HEK293 (cell line): ENCODE measurements around the gene DENND1C.
"Not testable (repeated sequence)": the region's sequence is repeated elsewhere in the genome, so short reads cannot be mapped to it uniquely, and the experiment has no call there.

Experiments used
- CTCF ChIA-PET: fragments of 350-600 bp; formaldehyde crosslinking; extraction: SDS; loops from one replicate; lab custom pipeline; 2021; ENCODE audit warnings: antibody characterized with exemption; lab: Yijun Ruan, JAX
- POLR2A ChIA-PET: fragments of 300-600 bp; formaldehyde crosslinking; extraction: SDS; loops from one replicate; lab custom pipeline; 2020; ENCODE audit warnings: antibody characterized with exemption, inconsistent platforms; lab: Yijun Ruan, JAX
- H3K27ac ChIP-seq: fragments of 200-500 bp; sonication (Bioruptor generic); 2 replicates; pipeline ENCODE4 v1.5.1; 2014; ENCODE audit warnings: low read depth, low read length, control low read depth, inconsistent platforms; ENCODE audit errors: extremely low read depth
- H3K36me3 ChIP-seq, 2 experiments: fragments of 200-500 bp in 1 of 2; sonication (Bioruptor generic) in 1 of 2; 1 replicate in 1 of 2; 2 replicates in 1 of 2; pipeline ENCODE4 v1.5.1; 2014 to 2017; ENCODE audit warnings: inconsistent platforms in 2 of 2, low read length in 2 of 2; ENCODE audit not compliant: control insufficient read depth in 2 of 2, insufficient read depth in 1 of 2
- H3K4me1 ChIP-seq: fragments of 200-500 bp; sonication (Bioruptor generic); 2 replicates; pipeline ENCODE4 v1.5.1; 2014; ENCODE audit warnings: mild to moderate bottlenecking, low read length, inconsistent platforms; ENCODE audit not compliant: control insufficient read depth, insufficient read depth
- H3K4me3 ChIP-seq: 2 replicates; pipeline ENCODE4 v1.5.1; 2011; ENCODE audit warnings: low read depth, mild to moderate bottlenecking, control low read depth, low read length, moderate library complexity
- H3K9me3 ChIP-seq: fragments of 200-500 bp; sonication (Bioruptor generic); 2 replicates; pipeline ENCODE4 v1.5.1; 2014; ENCODE audit warnings: low read depth, low read length, inconsistent platforms; ENCODE audit not compliant: control insufficient read depth, insufficient read depth
- GLIS1 ChIP-seq: fragments of 450-650 bp; formaldehyde crosslinking; IDR thresholded peaks from 2 replicates; pipeline ENCODE4 v1.5.1; 2016; ENCODE audit warnings: missing biosample characterization, missing genetic modification characterization
- HOXD13 ChIP-seq: sonication (generic); formaldehyde crosslinking; IDR thresholded peaks from 2 replicates; pipeline ENCODE4 v1.8.0; 2022; ENCODE audit warnings: missing genetic modification reagents, borderline replicate concordance
- IKZF3 ChIP-seq: fragments of 450-650 bp; IDR thresholded peaks from 2 replicates; pipeline ENCODE4 v1.5.0; 2018; ENCODE audit warnings: missing biosample characterization, mild to moderate bottlenecking, missing genetic modification characterization, moderate library complexity
- ZNF121 ChIP-seq: fragments of 450-650 bp; formaldehyde crosslinking; IDR thresholded peaks from 2 replicates; pipeline ENCODE4 v1.5.1; 2016; ENCODE audit warnings: missing biosample characterization, missing genetic modification characterization
- ZNF211 ChIP-seq: fragments of 450-650 bp; formaldehyde crosslinking; IDR thresholded peaks from 2 replicates; pipeline ENCODE4 v1.5.1; 2016; ENCODE audit warnings: low read depth, missing biosample characterization, missing genetic modification characterization
- ZNF223 ChIP-seq: fragments of 450-650 bp; formaldehyde crosslinking; IDR thresholded peaks from 2 replicates; pipeline ENCODE4 v1.5.1; 2016; ENCODE audit warnings: missing biosample characterization, missing genetic modification characterization
- ZNF239 ChIP-seq: fragments of 450-650 bp; formaldehyde crosslinking; IDR thresholded peaks from 2 replicates; pipeline ENCODE4 v1.5.1; 2016; ENCODE audit warnings: missing biosample characterization, missing genetic modification characterization
- ZNF335 ChIP-seq: fragments of 450-650 bp; formaldehyde crosslinking; conservative IDR thresholded peaks from 2 replicates; pipeline ENCODE4 v1.5.1; 2016; ENCODE audit warnings: missing biosample characterization, missing genetic modification characterization
- ZNF555 ChIP-seq: fragments of 450-650 bp; formaldehyde crosslinking; conservative IDR thresholded peaks from 2 replicates; pipeline ENCODE4 v1.5.1; 2017; ENCODE audit warnings: missing biosample characterization, mild to moderate bottlenecking, missing genetic modification characterization, inconsistent platforms
- ZNF777 ChIP-seq: fragments of 450-650 bp; formaldehyde crosslinking; IDR thresholded peaks from 2 replicates; pipeline ENCODE4 v1.5.1; 2017; ENCODE audit warnings: missing biosample characterization, missing genetic modification characterization, borderline replicate concordance
- TF ChIP-seq, protein P1 (sequence below): fragments of 450-650 bp; formaldehyde crosslinking; IDR thresholded peaks from 2 replicates; pipeline ENCODE4 v1.5.1; 2016; ENCODE audit warnings: missing biosample characterization, missing genetic modification characterization, borderline replicate concordance
- TF ChIP-seq, protein P2 (sequence below): fragments of 450-650 bp; formaldehyde crosslinking; IDR thresholded peaks from 2 replicates; pipeline ENCODE4 v1.5.1; 2016; ENCODE audit warnings: missing biosample characterization, missing genetic modification characterization
- TF ChIP-seq, protein P3 (sequence below): fragments of 450-650 bp; formaldehyde crosslinking; IDR thresholded peaks from 2 replicates; pipeline ENCODE4 v1.5.0; 2017; ENCODE audit warnings: missing biosample characterization, missing genetic modification characterization, borderline replicate concordance

The DENND1C gene

DNA sequence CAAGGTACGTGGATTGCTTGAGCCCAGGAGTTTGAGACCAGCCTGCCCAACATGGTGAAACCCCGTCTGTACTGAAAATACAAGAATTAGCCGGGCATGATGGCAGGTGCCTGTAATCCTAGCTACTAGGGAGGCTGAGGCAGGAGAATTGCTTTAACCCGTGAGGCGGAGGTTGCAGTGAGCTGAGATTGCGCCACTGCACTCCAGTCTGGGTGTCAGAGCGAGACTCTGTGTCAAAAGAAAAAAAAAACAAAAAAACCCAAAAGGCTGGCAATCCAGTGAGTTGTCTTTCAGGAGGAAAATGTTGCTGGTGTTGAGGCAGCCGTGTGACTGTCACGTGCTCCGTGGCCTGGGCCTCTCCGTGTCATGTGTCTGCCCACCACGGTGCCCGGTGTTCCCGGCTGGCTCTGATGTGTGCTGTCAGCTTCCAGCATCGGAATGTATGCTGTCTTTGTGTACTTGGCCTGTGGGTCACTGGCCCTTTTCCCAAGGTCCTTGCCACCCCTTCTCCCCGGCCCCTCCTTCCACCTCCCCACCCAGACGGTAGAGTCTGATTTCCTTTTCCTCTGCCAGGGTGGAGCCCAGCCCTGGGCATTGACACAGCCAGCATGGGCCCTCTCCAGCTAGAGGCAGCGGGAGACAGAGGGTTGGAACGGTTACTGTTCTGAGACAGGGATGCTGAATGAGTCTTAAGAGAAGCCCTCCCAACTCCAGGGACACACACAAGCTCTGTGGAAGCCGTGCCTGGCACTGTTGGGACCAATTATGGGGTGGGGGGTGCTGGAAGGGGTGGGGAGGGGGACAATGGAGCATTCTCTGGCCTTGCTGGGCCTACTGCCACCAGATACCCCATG lies 27.8 kb upstream of the DENND1C start:
- Histone ChIP-seq H3K9me3 (no peaks in the 10 kb centered on the region), H3K36me3 (no peaks in the 10 kb centered on the region), H3K4me3 (no peak overlapping the region), H3K27ac (no peak overlapping the region), H3K4me1 (no peaks in the 10 kb centered on the region)
- POLR2A ChIA-PET, result no interaction called here
- CTCF ChIA-PET, result interaction anchor here (1.1 kb wide), 1 partner anchor 354 kb away, joined by 3 read pairs; no protein-coding TSS in a partner anchor
- TF ChIP-seq, protein P1, sequence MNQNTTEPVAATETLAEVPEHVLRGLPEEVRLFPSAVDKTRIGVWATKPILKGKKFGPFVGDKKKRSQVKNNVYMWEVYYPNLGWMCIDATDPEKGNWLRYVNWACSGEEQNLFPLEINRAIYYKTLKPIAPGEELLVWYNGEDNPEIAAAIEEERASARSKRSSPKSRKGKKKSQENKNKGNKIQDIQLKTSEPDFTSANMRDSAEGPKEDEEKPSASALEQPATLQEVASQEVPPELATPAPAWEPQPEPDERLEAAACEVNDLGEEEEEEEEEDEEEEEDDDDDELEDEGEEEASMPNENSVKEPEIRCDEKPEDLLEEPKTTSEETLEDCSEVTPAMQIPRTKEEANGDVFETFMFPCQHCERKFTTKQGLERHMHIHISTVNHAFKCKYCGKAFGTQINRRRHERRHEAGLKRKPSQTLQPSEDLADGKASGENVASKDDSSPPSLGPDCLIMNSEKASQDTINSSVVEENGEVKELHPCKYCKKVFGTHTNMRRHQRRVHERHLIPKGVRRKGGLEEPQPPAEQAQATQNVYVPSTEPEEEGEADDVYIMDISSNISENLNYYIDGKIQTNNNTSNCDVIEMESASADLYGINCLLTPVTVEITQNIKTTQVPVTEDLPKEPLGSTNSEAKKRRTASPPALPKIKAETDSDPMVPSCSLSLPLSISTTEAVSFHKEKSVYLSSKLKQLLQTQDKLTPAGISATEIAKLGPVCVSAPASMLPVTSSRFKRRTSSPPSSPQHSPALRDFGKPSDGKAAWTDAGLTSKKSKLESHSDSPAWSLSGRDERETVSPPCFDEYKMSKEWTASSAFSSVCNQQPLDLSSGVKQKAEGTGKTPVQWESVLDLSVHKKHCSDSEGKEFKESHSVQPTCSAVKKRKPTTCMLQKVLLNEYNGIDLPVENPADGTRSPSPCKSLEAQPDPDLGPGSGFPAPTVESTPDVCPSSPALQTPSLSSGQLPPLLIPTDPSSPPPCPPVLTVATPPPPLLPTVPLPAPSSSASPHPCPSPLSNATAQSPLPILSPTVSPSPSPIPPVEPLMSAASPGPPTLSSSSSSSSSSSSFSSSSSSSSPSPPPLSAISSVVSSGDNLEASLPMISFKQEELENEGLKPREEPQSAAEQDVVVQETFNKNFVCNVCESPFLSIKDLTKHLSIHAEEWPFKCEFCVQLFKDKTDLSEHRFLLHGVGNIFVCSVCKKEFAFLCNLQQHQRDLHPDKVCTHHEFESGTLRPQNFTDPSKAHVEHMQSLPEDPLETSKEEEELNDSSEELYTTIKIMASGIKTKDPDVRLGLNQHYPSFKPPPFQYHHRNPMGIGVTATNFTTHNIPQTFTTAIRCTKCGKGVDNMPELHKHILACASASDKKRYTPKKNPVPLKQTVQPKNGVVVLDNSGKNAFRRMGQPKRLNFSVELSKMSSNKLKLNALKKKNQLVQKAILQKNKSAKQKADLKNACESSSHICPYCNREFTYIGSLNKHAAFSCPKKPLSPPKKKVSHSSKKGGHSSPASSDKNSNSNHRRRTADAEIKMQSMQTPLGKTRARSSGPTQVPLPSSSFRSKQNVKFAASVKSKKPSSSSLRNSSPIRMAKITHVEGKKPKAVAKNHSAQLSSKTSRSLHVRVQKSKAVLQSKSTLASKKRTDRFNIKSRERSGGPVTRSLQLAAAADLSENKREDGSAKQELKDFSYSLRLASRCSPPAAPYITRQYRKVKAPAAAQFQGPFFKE, result no peak
- TF ChIP-seq ZNF335 (tag by site-specific recombination) (0 out of 2 replicates have a peak, but pooled peaks have one; percentile 17), ZNF211 (tag by site-specific recombination) (no peak), ZNF777 (tag by site-specific recombination) (no peak)

DNA sequence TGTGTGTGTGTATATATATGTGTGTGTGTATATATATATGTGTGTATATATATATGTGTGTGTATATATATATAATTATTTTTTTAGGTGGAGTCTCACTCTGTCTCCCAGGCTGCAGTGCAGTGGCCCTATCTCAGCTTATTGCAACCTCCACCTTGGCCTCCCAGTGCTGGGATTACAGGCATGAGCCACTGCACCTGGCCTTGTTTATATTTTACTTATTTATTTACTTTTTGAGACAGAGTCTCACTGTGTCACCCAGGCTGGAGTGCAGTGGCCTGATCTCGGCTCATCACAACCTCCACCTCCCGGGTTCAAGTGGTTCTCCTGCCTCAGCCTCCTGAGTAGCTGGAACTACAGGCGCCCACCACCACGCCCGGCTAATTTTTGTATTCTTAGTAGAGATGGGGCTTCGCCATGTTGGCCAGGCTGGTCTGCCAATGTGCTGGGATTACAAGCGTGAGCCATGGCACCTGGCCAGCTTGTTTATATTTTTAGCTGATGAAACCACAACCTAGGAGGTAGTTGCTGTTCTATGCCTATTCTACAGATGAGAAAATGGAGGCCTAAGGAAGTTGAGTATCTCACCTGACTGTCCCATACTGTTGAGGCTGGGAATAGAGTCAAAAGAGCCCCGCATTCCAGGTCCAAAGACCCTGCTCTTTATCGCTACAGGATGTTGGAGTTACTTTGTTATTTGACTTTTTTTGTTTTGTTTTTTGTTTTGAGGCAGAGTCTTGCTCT lies 26.6 kb upstream of the DENND1C start:
- TF ChIP-seq GLIS1 (tag by site-specific recombination), result peak; percentile 65
- POLR2A ChIA-PET, result interaction anchor here (0.6 to 1.4 kb wide), 2 partner anchors 9 to 412 kb away, joined by 3 to 7 read pairs; no protein-coding TSS in a partner anchor
- not testable (repeated sequence) for H3K4me3 ChIP-seq, H3K9me3 ChIP-seq, H3K4me1 ChIP-seq, H3K36me3 ChIP-seq, H3K27ac ChIP-seq
- CTCF ChIA-PET, result interaction anchor here (0.6 kb wide), 1 partner anchor 1761 kb away, joined by 3 read pairs; no protein-coding TSS in a partner anchor

DNA sequence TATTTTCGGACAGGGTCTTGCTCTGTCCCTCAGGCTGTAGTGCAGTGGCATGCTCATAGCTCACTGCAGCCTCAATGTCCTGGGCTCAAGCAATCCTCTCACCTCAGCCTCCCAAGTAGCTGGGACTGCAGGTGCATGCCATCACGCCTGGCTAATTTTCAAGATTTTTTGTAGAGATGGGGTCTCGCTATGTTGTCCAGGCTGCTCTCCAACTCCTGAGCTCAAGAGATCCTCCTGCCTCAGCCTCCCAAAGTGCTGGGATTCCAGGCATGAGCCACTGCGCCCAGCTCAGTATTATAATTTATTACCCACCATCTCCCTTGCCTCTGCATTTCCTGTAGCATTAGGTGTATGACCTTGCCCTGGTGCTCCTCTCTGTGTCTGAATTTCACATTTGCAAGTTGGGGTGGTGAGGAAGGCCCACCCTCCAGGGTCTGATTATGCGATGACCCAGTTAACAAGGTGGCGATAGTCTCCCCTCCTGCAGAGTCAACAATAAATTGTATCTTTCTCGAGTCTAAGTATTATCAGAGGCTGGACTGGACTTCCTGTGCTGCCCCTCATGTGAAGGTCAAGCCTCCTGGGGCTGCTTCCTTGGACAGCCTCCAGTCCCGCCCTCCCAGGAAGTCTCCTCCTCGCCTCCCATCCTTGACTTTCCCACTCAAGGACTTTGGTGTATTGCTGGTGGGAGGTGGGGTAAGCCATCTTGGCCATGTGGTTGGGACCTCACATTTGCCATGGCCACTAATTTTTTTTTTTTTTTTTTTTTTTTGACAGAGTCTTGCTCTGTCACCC lies 22.0 kb upstream of the DENND1C start:
- H3K4me3 ChIP-seq, result no peak overlapping the region
- H3K4me1 ChIP-seq, result no peaks in the 10 kb centered on the region; the same call in 1 of the 2 replicates
- ChIA-PET POLR2A (no interaction called here), CTCF (interaction anchor here (0.6 to 1.3 kb wide), 3 partner anchors 16 to 278 kb away, joined by 3 to 6 read pairs (median 4); no protein-coding TSS in a partner anchor)
- H3K9me3 ChIP-seq, result no peaks in the 10 kb centered on the region
- no peak overlapping the region for H3K27ac ChIP-seq
- no peaks in the 10 kb centered on the region; a peak in 1 of 3 replicates for H3K36me3 ChIP-seq
- TF ChIP-seq IKZF3 (no peak), ZNF121 (tag by site-specific recombination) (peak; percentile 76), ZNF239 (no peak), ZNF223 (tag by site-specific recombination) (no peak), HOXD13 (CRISPR knock-in tag) (no peak), ZNF555 (tag by site-specific recombination) (no peak)
- TF ChIP-seq, protein P2, sequence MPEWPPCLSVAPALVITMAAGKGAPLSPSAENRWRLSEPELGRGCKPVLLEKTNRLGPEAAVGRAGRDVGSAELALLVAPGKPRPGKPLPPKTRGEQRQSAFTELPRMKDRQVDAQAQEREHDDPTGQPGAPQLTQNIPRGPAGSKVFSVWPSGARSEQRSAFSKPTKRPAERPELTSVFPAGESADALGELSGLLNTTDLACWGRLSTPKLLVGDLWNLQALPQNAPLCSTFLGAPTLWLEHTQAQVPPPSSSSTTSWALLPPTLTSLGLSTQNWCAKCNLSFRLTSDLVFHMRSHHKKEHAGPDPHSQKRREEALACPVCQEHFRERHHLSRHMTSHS (tag by site-specific recombination), result no peak
- TF ChIP-seq, protein P3, sequence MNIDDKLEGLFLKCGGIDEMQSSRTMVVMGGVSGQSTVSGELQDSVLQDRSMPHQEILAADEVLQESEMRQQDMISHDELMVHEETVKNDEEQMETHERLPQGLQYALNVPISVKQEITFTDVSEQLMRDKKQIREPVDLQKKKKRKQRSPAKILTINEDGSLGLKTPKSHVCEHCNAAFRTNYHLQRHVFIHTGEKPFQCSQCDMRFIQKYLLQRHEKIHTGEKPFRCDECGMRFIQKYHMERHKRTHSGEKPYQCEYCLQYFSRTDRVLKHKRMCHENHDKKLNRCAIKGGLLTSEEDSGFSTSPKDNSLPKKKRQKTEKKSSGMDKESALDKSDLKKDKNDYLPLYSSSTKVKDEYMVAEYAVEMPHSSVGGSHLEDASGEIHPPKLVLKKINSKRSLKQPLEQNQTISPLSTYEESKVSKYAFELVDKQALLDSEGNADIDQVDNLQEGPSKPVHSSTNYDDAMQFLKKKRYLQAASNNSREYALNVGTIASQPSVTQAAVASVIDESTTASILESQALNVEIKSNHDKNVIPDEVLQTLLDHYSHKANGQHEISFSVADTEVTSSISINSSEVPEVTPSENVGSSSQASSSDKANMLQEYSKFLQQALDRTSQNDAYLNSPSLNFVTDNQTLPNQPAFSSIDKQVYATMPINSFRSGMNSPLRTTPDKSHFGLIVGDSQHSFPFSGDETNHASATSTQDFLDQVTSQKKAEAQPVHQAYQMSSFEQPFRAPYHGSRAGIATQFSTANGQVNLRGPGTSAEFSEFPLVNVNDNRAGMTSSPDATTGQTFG (tag by site-specific recombination), result no peak
